HT1080 (cell line): ENCODE results near the gene FMNL2. TPM values are rescaled to one million over a fixed set of nuclear protein-coding genes. Genes with fewer than 3 reads are reported as not detected.

ENCODE experiments used
- DNase-seq: peaks from one replicate; pipeline ENCODE4 v3.0.0-alpha.2; 2015; ENCODE audit warnings: low read depth
- total RNA-seq: library from RNA; depleted of rRNA; stranded (reverse); fragments of >200 nt; shearing (Covaris generic); gene quantifications from 2 replicates; pipeline ENCODE4 v1.2.3, GENCODE V29; 2014

The FMNL2 gene
- total RNA-seq, 1 experiment from 2014 or later, result 42.6 TPM

DNA sequence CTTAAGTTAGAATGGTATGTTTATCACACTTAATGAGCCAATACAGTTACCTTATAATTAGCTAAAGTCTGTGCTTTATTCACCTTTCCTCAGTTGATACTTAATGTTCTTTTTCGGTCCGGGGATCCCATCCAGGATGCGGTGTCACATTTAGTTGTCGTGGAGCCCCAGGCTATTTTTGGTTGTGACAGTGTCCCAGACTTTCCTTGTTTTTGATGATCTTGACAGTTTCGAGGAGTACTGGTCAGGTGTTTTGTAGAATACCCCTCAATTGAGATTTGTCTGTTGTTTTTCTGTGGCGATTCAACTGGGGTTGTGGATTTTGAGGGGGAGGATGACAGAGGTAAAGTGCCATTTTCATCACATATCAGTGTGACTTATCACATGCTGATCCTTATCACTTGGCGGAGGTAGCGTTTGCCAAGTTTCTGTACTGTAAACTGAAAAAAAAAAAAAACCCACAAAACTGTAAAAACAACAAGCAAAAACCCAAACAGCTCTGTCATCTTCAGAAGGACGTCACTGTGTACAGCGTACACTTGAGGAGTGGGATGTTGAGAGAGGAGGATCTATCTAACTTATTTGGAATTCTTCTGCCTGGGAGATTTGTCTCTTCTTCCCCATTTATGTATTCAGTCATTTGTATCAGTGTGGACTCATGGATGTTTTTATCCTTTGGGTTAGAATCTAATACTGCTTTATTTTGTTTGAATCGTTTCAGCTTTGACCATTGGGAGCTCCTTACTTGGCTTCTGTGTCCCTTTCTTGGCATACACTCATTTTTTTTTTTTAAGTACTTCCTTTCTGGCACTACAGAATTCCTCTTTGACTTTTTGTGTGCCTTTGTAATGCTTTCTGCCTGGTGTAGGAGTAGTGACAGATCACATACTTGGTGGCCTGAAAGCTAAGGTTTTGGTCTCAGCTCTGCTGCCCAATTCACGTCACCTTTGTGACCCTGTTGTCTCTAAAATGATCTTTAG is 68.1 kb downstream of the FMNL2 start:
- no peak for DNase-seq

DNA sequence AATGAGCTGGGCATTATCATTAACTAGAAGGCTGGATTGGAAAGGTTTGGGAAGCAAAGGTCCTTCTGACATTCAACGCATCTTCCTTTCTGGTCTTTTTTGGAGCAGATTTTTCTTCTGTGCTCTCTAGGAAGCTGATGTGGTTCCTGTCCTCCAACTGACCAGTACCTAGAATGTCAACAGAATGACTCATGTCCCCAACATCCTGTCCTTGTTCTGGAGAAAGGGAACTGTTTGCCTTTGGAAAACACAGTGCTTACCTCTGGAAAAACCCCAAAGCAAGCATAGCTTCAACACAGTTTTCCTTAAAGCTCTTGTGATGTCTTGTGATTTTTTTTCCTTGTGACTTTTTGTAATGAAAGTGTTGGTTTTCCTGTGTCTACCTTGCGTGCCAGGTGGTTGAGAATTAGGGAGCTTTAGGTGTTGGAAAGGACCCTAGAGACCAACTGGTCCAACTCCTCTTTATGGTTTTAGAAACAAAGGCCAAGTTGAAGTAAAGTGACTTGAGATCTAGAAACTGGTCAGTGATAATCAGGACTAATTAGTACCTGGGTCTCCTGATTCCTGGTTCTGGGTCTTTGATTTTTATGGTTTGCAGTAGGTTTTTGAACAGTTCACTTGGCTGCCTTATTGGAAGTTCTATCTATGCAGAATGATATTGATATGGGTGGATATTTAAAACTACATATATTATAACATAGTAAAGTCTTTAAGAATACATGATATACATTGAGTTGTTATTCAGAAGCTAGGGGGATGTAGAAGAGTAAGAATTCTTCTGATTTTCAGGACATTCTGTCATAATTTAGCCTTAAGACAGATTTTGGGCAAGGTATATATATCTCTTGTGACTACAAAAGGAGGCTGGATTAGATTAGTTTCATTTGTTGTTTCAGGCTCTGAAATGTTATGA is 70.5 kb downstream of the FMNL2 start:
- peak; percentile 79 for DNase-seq

DNA sequence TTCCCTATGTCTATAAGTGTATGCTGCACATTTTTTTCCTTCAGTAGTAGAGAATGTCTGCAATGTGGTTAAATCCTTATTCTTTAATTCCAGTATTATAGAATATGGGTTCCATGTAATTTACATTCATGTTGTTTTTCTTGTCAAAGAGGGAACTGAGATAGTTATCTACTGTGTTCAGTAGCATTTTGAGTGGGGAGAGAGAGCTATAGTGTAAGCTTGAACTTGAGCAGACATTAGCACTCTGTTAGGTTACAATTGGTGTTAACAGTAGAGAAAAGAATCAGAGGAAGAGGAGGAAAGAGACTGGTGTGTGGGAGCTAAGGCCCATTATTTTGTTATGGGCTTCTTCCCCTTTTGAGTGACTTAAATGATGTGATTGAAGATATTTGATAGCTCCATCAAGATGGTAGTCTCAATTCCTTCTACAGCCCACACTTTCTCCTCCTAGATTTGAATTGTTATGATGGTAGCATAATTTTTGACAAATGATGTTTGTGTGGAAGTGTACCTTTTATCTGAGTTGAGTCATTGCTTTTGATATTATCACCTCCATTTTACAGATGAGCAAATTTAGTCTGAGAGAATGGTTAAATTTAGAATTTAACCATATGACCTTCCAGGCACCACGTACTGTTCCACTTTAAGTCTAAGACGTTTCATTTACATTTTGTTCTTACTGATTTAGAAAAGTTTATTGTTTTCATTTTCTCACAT is 71.3 kb downstream of the FMNL2 start:
- no peak for DNase-seq

DNA sequence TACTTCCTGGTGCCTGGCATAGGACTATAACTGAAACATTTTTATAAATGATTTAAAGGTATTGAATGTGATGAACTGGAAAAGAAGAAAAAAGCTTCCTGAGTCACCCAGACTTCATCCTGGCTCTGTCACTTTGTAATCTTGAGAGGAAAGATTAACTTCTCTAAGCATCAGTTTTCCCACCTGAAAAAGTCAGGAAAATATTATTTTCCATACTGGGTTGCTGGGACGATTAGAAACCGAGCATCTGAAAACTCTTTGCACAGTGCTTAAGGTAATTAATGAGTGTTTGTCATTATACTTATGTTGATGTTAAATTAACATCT is 71.8 kb downstream of the FMNL2 start:
- DNase-seq, result no peak

DNA sequence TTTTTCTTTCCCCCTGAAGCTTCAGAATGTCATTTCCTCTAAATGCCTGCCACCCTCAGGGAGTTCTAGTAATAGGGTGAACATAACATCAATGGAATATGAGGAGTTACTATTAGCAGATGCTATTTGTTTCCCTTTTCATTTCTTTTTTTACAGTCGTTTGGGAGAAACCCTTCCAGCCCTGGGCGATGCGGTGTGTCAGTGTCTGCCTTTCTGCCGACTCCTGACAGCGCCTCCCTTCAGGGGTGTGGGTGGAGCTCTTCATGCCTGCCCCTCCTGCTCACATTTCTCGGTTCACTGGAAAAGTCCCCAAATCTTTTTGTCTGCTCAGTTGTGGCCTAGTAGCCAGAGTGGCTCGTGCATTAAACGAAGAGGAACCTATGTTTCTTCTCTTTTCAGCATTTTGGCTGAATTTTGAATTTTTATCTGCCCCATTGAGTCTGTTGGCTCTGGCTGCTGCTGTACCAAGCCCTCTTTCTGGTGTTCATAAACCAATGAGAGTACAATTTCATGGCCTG is 72.3 kb downstream of the FMNL2 start:
- DNase-seq, result no peak

DNA sequence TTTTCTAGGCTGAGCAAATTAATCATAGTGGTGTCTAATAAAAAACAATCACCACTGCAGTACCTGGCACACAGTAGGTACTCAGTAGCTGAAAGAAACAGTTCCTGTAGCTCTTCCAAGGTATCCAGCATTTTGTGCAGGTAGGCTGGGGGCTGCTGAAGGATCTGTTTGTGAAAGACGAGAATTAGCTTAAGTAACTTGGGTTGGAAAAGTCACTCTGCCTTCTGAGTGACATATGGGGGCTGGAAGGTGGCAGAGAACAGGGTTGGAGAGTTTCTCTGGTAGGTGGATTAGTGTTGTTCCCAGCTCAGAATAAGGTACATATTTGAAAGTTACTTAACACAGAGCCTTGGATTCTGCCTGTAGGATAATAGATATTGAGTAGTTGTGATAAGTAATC is 72.8 kb downstream of the FMNL2 start:
- DNase-seq, result no peak

DNA sequence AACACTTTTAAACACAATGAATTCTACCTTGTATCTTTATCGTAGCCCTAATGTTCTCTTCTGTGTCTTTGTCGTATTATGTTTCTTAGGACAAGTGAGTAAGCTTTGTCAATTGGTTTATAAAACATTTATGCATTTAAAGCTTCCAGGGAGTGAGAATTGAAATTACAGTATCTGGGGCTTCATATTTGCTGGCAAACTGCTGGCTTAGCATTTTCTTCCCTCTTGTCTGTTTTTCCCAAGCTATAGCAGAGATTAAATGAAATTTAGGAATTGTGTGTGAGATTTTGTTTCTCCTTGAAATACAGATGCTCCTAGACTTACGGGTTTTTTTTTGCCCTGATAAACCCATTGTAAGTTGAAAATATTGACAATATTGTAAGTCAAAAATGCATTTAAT is 73.3 kb downstream of the FMNL2 start:
- no peak for DNase-seq

DNA sequence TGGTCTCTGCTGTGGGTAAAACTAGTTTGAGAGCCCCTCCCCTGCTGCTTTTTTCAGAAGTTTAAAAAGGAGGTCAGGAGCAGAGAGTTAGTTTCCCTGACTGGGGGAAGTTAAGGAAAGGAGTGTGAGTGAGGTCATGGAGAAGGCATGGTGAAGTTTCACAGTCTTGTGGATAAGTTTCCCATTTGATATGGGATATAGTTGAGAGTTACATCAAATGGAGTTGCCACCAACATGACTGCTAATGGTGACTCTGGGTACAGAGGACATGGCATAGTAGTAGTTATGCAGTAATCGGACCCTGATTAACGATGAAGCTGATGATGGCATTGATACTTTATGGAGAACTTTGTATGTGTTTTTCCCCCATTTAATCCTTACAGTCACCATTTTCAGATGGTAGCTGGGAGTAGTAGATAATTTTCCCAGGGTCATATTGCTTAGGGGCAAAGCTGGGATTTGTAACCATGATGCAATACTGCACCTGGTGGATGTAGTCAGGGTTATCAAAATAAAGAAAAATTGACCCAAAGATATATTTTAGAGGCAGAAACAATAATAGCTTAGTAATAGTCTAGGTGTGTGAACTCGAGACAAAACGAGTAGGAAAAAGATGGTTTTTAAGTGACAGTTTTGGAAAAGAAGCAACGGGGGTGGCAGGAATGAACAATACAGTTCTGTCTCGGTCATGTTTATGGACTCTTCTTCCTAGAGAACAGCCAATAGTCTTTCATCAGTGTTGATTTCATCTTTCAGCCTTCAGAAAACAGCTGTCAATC is 74.6 kb downstream of the FMNL2 start:
- DNase-seq, result no peak

DNA sequence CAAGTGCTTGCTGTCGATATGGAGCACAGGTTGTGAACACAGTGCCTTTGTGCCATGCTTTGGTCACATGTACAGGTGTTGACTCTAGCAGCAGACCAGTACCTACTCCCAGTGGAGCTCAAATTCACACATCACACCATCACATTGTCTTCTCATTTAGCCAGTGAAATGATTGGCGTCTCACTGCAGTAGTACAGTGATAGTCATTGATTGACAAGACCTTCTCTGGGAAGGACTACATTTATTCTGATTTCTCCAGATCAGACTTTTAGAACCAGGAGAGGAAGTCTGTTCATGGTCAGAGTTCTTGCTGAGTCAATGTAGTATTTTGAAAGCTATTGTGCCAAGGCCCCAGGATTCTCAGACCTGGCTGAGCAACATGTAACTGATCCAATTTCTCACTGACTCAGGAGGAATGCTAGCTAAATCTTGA is 75.2 kb downstream of the FMNL2 start:
- peak; percentile 57 for DNase-seq

DNA sequence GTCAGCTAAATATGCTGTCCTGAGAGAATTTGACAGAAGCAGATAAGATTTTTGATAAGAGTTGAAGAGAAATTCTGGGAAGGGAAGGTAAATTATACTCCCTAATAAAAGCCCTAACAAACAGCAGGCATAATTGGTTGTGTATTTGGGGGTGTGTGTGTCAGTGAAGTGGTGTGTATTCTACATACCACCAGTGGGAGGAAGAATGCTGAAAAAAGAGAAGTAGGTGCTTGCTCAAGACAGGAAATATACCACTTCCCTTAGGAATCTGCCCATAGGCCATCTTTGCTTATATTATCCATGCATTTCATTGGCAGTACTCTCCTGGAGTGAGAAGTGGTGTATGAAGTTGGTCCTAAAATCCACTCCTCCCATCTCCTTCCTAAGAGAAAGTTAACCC is 76.2 kb downstream of the FMNL2 start:
- DNase-seq, result no peak

DNA sequence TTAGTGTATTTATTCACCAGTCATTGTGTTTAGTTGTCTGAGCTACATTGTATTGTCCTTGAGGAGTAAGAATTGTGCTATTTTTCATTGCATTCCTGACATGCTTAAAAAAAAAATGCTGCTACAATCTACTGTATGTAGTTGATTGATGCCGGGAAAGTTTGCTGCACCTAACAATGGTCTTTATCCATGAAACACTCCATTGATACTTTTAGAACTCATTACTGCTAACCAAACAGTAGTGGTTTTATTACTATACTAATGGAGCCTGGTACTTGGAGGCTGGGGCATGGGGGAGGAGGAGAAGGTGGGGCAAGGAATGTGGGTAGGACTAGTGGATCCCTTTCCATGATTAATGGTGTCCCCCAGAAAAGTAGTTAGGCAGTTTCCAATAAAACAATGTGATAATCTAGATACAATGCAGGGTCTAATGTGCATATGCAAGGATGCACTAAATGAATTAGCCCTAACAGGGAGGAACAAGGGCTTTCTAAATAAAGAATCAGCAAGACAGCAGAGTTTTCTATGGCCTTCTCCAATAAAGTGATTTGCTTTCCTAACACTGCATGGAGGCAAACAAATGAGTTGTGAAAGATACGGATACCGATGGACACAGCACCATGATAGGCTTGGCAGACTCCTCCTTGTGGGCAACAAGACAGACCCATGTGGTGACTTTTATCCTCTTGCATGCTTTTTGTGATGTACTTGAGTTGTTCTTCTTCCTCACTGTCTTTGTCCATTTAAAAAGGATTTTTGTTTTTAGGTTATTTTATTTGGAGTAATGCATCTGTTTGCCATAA is 78.5 kb downstream of the FMNL2 start:
- no peak for DNase-seq

DNA sequence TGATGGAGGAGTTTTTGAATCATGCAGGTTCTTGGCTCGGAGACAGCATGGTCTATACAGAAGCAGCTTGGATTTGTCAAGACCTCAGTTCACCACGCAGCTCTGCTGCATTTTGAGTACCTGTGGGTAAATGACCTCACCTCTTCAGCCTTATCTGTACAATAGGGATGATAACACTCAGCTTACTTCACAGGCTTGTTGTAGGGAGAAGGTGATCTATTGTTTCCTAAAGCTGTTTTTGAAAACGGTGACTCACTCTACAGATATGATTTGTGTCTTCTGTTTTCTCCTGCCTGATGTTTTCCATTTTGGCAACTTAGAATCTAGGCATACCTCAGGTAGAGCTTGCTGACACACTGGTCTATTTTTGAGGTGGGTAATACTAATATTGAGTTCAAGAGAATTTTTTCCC is 80.3 kb downstream of the FMNL2 start:
- DNase-seq, result peak; percentile 51

DNA sequence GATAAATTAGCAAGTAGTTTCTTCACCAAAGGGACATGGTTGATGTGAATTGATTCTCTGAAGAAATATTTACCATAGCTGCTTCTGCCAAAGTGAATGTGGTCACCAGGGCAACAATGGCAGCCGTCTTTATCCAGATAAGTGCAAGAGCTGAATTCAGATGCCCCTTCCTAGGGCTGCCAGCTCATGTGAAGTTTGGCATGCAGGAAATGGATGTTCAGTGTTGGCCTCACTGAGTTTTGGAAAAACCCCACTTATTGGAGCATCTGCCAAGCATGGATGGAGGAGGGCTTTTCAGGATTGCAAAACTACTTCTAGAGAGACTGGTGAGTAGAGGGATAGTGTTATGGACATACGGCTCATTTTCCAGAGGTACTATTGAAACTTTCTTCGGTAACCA is 80.8 kb downstream of the FMNL2 start:
- no peak for DNase-seq

DNA sequence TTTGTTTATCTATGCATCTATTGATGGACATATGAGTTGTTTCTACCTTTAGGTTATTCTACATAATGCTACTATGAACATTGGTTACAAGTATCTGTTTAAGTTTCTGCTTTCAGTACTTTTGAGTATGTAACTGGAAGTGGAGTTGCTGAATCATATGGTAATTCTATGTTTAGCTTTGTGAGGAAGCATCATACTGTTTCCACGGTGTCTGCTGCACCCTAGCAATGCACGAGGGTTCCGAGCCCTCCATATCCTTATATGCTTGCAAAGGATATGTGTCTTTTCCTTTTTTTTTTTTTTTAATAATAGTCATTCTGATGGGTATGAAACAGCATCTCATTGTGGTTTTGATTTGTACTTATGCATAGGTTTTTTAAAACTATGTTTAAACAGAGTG is 83.7 kb downstream of the FMNL2 start:
- DNase-seq, result no peak

DNA sequence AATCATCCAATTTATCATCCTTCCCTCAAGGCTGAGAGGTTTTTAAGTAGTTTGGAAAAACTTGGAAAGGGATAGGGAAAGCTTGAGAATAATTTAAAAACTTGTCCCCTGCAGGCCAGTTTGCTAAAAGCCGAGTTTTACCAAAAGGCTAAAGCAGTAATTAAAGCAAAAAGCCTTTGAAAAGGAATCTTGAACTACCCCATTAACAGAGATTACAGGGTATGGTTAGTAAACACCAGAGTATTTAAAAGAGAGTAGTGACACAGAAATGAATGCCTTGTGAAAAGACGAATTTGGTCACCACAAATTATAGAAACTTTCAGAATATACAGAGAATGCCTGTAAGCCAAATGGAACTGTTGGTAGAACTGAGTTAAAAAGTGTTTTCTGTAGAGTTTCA is 85.0 kb downstream of the FMNL2 start:
- no peak for DNase-seq

DNA sequence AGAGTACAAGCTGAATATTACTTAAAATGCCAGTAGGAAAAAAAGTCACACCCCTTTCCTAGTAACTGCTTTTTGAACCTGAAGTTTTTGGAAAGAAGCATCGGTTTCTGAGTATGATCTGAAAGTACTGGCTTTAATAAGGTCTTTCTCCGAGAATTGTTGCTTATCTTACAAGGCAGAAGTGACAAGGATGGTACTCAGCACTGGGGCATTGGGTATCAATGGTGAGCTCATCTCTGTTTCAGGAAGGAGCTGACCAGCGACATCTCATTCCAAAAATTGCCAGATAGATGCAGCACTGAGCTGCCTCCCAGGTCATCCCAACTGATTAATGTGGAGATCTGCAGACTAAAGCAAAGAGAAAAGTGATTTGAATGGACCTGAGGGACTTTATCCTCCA is 85.4 kb downstream of the FMNL2 start:
- DNase-seq, result no peak

DNA sequence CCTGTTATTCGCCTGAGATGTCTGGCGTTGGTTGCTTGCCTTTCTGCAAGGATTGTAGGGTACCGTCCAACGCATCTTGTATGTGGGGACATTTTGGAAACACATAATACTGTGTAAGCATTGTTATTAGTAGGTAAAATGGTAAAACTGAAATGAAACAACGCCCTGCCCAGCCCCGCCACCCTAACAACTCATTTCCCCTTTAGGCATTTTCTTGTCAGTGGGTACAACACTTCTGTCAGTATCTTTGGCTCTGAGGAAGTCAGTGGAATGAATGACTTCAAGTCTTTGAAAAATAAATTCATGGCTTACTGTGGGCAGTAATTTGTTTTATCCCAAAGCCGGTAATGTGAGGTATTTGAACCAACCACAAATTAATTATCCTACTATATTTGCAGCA is 86.0 kb downstream of the FMNL2 start:
- no peak for DNase-seq

DNA sequence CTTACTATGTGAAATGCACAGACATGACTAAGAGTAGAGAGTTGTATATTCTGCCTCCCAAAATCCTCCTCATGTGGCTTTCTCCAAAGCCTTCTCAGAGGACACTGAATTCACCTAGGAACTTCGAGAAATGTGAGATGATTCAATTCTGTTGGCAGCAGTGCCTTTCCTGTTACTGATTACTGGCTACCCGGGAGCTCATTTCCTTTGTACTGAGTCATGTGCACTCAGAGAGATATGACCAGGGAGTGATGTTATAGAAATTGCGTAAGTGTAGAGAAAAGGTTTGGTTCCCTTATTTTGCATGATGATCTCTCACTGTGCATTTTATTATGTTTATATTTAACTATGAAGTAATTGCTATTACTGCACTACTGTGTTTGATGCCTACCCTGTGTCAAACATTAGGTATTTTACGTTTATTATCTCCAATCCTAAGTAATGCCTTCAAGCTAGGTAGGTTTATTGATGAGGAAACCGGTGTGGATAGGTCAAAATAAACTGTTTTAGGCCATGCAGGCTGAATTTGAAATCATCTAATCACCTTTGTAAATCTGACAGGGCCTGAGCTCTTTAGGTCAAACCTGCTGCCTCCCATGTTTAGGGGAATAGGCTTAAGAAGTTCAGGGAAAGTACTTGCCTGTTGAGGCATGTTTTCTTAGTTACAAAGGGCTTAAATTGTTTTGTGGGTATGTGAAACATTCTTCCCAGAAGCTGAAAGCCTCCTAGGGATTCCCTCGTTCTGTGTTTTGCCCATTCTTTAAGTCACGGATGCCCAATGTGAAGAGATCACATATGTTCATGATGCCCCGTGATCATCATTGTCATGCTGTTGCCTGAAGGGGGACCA is 86.8 kb downstream of the FMNL2 start:
- DNase-seq, result peak; percentile 99

DNA sequence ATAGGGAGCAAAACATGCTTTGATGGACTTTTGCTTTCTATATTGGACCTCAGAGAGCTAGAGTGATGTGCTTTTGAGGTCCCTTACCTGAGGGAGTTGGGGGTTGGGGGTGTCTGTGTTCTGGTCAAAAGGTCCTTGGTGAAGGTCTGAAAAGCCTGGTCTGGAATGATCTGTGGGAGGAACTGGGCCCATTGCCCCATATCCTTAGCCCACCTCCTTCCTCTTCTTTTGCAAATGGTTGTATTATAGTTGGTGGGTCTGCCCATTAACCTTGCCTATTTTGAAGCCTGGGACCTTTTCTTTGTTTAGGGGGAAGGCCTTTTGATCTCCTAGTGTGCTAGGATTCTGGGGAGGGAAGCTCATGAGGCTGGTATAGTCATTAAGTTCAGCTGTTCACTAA is 88.7 kb downstream of the FMNL2 start:
- no peak for DNase-seq
